IPS-18a (cell line): ENCODE results near the gene SPHK2.
"Not testable (repeated sequence)": the region's sequence is repeated elsewhere in the genome, so short reads cannot be mapped to it uniquely, and the experiment has no call there.

ENCODE experiments used
- H3K27ac ChIP-seq: one replicate; pipeline ENCODE4 v1.5.1; 2013; ENCODE audit warnings: low read length
- H3K27me3 ChIP-seq: one replicate; pipeline ENCODE4 v1.6.1; 2013; ENCODE audit warnings: mild to moderate bottlenecking, low read length; ENCODE audit not compliant: control insufficient read depth, insufficient read depth
- H3K36me3 ChIP-seq: one replicate; pipeline ENCODE4 v1.6.1; 2013; ENCODE audit warnings: low read depth, low read length; ENCODE audit not compliant: control insufficient read depth
- H3K4me1 ChIP-seq: one replicate; pipeline ENCODE4 v1.6.1; 2013; ENCODE audit warnings: low read depth, low read length; ENCODE audit not compliant: control insufficient read depth
- H3K4me3 ChIP-seq: one replicate; pipeline ENCODE4 v1.5.1; 2013; ENCODE audit warnings: low read length
- H3K9ac ChIP-seq: one replicate; pipeline ENCODE4 v1.6.1; 2013; ENCODE audit warnings: mild to moderate bottlenecking, low read length, moderate library complexity
- H3K9me3 ChIP-seq: one replicate; pipeline ENCODE4 v1.6.1; 2013; ENCODE audit warnings: low read depth, low read length; ENCODE audit not compliant: control insufficient read depth

The SPHK2 gene

GRCh38 chr19:48628486-48629296 lies 9.4 kb downstream of the SPHK2 start:
- Histone ChIP-seq H3K27ac (no peak overlapping the region), H3K9me3 (no peaks in the 10 kb centered on the region), H3K9ac (no peak overlapping the region), H3K36me3 (no peaks in the 10 kb centered on the region), H3K27me3 (no peaks in the 10 kb centered on the region), H3K4me1 (peaks cover 21% of the 10 kb centered on the region), H3K4me3 (no peak overlapping the region)

GRCh38 chr19:48629297-48629598 lies 9.9 kb downstream of the SPHK2 start:
- Histone ChIP-seq H3K4me1 (peaks cover 25% of the 10 kb centered on the region), H3K27me3 (no peaks in the 10 kb centered on the region), H3K4me3 (no peak overlapping the region), H3K36me3 (no peaks in the 10 kb centered on the region), H3K9ac (no peak overlapping the region), H3K27ac (no peak overlapping the region), H3K9me3 (no peaks in the 10 kb centered on the region)

- H3K4me1 ChIP-seq = peaks cover 28% of the 10 kb centered on the region
- no peak overlapping the region for H3K27ac ChIP-seq
- H3K9ac ChIP-seq = peak overlapping the region; percentile 61
- peak overlapping the region; percentile 47 for H3K4me3 ChIP-seq
- H3K9me3 ChIP-seq = no peaks in the 10 kb centered on the region
- H3K36me3 ChIP-seq = no peaks in the 10 kb centered on the region
- H3K27me3 ChIP-seq = no peaks in the 10 kb centered on the region
Observed at GRCh38 chr19:48629599-48630295, 10.4 kb downstream of the SPHK2 start.

- Histone ChIP-seq H3K36me3 (no peaks in the 10 kb centered on the region), H3K4me1 (peaks cover 29% of the 10 kb centered on the region), H3K27ac (peak overlapping the region; percentile 30), H3K9ac (peak overlapping the region; percentile 61), H3K9me3 (no peaks in the 10 kb centered on the region), H3K27me3 (no peaks in the 10 kb centered on the region), H3K4me3 (peak overlapping the region; percentile 47)
Observed at GRCh38 chr19:48630296-48631063, 11.2 kb downstream of the SPHK2 start.

- no peaks in the 10 kb centered on the region for H3K9me3 ChIP-seq
- no peaks in the 10 kb centered on the region for H3K36me3 ChIP-seq
- peaks cover 32% of the 10 kb centered on the region for H3K4me1 ChIP-seq
- peak overlapping the region; percentile 30 for H3K27ac ChIP-seq
- peak overlapping the region; percentile 47 for H3K4me3 ChIP-seq
- H3K27me3 ChIP-seq = peaks cover 6% of the 10 kb centered on the region
- H3K9ac ChIP-seq = peak overlapping the region; percentile 61
Observed at GRCh38 chr19:48631225-48631624, 11.9 kb downstream of the SPHK2 start.

- H3K36me3 ChIP-seq, H3K27ac ChIP-seq: not testable (repeated sequence)
Observed at GRCh38 chr19:48632286-48632685, 13.0 kb downstream of the SPHK2 start.

GRCh38 chr19:48632692-48633147 lies 13.4 kb downstream of the SPHK2 start:
- H3K4me1 ChIP-seq = peaks cover 37% of the 10 kb centered on the region
- H3K9ac ChIP-seq = no peak overlapping the region
- H3K4me3 ChIP-seq = no peak overlapping the region
- H3K27me3 ChIP-seq = peaks cover 10% of the 10 kb centered on the region
- H3K36me3 ChIP-seq = no peaks in the 10 kb centered on the region
- H3K9me3 ChIP-seq = no peaks in the 10 kb centered on the region
- no peak overlapping the region for H3K27ac ChIP-seq

More at GRCh38 chr19:48632286-48632685, 13.0 kb downstream of the SPHK2 start:
- Histone ChIP-seq H3K27me3 (peaks cover 10% of the 10 kb centered on the region), H3K4me1 (peaks cover 37% of the 10 kb centered on the region)
- not testable (repeated sequence) for H3K9ac ChIP-seq, H3K4me3 ChIP-seq, H3K9me3 ChIP-seq

GRCh38 chr19:48633148-48634035 lies 14.1 kb downstream of the SPHK2 start:
- peaks cover 38% of the 10 kb centered on the region for H3K4me1 ChIP-seq
- no peaks in the 10 kb centered on the region for H3K9me3 ChIP-seq
- no peaks in the 10 kb centered on the region for H3K36me3 ChIP-seq
- H3K9ac ChIP-seq = no peak overlapping the region
- peaks cover 10% of the 10 kb centered on the region for H3K27me3 ChIP-seq
- no peak overlapping the region for H3K4me3 ChIP-seq
- no peak overlapping the region for H3K27ac ChIP-seq

GRCh38 chr19:48634036-48634342 lies 14.7 kb downstream of the SPHK2 start:
- peaks cover 10% of the 10 kb centered on the region for H3K27me3 ChIP-seq
- peak overlapping the region; percentile 36 for H3K4me3 ChIP-seq
- H3K9ac ChIP-seq = no peak overlapping the region
- H3K27ac ChIP-seq = no peak overlapping the region
- H3K4me1 ChIP-seq = peaks cover 44% of the 10 kb centered on the region
- H3K9me3 ChIP-seq = no peaks in the 10 kb centered on the region
- no peaks in the 10 kb centered on the region for H3K36me3 ChIP-seq

- H3K4me1 ChIP-seq = peaks cover 48% of the 10 kb centered on the region
- H3K27me3 ChIP-seq = peaks cover 10% of the 10 kb centered on the region
- H3K9ac ChIP-seq = peak overlapping the region; percentile 36
- H3K9me3 ChIP-seq = no peaks in the 10 kb centered on the region
- peak overlapping the region; percentile 54 for H3K4me3 ChIP-seq
- H3K27ac ChIP-seq = no peak overlapping the region
- H3K36me3 ChIP-seq = no peaks in the 10 kb centered on the region
Observed at GRCh38 chr19:48634424-48635262, 15.3 kb downstream of the SPHK2 start.
